GM18508 (cell line): ENCODE data around the gene RHOU.
A peak's percentile ranks its signal among the peaks of the same experiment; 100 is the strongest.

Experiments used
- ATAC-seq: cut with Tn5 transposase; IDR thresholded peaks from one replicate; pipeline ENCODE4 v1.9.1; 2021; ENCODE audit warnings: moderate number of reproducible peaks; ENCODE audit not compliant: insufficient read depth, unreplicated experiment

Gene RHOU

GRCh38 chr1:228735871-228736586, 750 bp downstream of the RHOU start:
- ATAC-seq: no peak

- no peak for ATAC-seq
These were observed 1.7 kb downstream of the RHOU start for GRCh38 chr1:228736844-228737445.

GRCh38 chr1:228737601-228738041, 2.3 kb downstream of the RHOU start:
- no peak for ATAC-seq

GRCh38 chr1:228739826-228740225, 4.5 kb downstream of the RHOU start:
- no peak for ATAC-seq

GRCh38 chr1:228740543-228741317, 5.5 kb downstream of the RHOU start:
- ATAC-seq: no peak

GRCh38 chr1:228742281-228742860, 7.1 kb downstream of the RHOU start:
- ATAC-seq: no peak

GRCh38 chr1:228743405-228743804, 8.1 kb downstream of the RHOU start:
- ATAC-seq: no peak

GRCh38 chr1:228744356-228744755, 9.1 kb downstream of the RHOU start:
- no peak for ATAC-seq

GRCh38 chr1:228744918-228745317, 9.6 kb downstream of the RHOU start:
- ATAC-seq: no peak

- ATAC-seq: no peak
These were observed 10.2 kb downstream of the RHOU start for GRCh38 chr1:228745497-228745896.

- no peak for ATAC-seq
These were observed 12.1 kb downstream of the RHOU start for GRCh38 chr1:228747301-228747935.

- ATAC-seq: no peak
These were observed 12.8 kb downstream of the RHOU start for GRCh38 chr1:228748029-228748428.

- no peak for ATAC-seq
These were observed 13.2 kb downstream of the RHOU start for GRCh38 chr1:228748431-228748830.

GRCh38 chr1:228749765-228750164, 14.5 kb downstream of the RHOU start:
- no peak for ATAC-seq

GRCh38 chr1:228750915-228751314, 15.6 kb downstream of the RHOU start:
- no peak for ATAC-seq

GRCh38 chr1:228751360-228752098, 16.2 kb downstream of the RHOU start:
- ATAC-seq: peak; percentile 51

GRCh38 chr1:228752258-228752657, 17.0 kb downstream of the RHOU start:
- no peak for ATAC-seq

GRCh38 chr1:228752675-228753265, 17.5 kb downstream of the RHOU start:
- ATAC-seq: no peak

GRCh38 chr1:228753287-228753686, 18.0 kb downstream of the RHOU start:
- no peak for ATAC-seq
